ENCODE measurements around the gene DDHD1.

DNA sequence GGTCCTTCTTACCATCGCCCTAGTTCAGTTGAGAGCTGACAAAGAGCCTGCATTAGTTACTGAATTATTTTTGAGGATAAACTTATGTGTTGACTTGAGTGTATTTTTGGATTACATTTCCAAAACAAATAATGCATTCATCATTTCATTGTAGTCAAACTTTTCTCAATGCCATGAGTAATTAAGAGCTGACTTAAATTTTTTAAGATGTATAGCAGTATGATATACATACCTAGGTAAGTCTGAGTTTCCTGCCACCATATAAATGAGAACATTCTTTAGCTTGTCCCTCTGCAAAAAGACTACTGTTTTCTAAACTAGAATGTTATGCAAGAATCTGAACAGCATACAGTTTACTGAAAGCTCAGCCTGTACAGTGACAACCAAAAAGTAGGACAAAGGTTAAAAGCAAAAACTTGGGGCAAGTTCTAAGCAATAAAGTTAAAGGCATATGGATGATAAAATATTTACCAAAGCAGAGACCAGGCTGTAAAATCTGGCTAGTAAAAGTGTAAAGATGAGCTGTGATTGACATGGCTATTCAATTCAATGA is 120.2 kb downstream of the DDHD1 start:
- TF ChIP-seq CTCF (conservative IDR thresholded peaks at IDR 0.05; ENCODE audit: low read length): no peak
- no peak for TF ChIP-seq EZH2phosphoT487 (IDR thresholded peaks at IDR 0.05; ENCODE audit: borderline replicate concordance)
